ENCODE results near the gene CSNK2A1. TPM values are rescaled to one million over a fixed set of nuclear protein-coding genes. Genes with fewer than 3 reads are reported as not detected.
A peak's percentile ranks its signal among the peaks of the same experiment; 100 is the strongest.

CSNK2A1 gene
- total and polyA plus RNA-seq, 2 donors: 54.6 to 168 TPM

- Histone ChIP-seq H3K4me3 (ENCODE audit: low read depth, low read length) (no peak overlapping the region), H3K4me1 (ENCODE audit: insufficient read depth) (peaks cover 2% of the 10 kb centered on the region), H3K27ac (ENCODE audit: low read depth) (peak overlapping the region; percentile 73), H3K36me3 (ENCODE audit: insufficient read depth) (no peaks in the 10 kb centered on the region)
- WGBS: 57% methylated on average over 7 of the region's 7 CpGs
- DNase-seq (ENCODE audit: extremely low spot score): no peak
These were observed 7.1 kb downstream of the CSNK2A1 start for GRCh38 chr20:536426-537010.

GRCh38 chr20:535958-536357 is 7.6 kb downstream of the CSNK2A1 start:
- Histone ChIP-seq H3K4me3 (ENCODE audit: low read depth, low read length) (no peak overlapping the region), H3K27ac (ENCODE audit: low read depth) (peak overlapping the region; percentile 73), H3K36me3 (ENCODE audit: insufficient read depth) (no peaks in the 10 kb centered on the region), H3K4me1 (ENCODE audit: insufficient read depth) (peaks cover 2% of the 10 kb centered on the region)
- DNase-seq (ENCODE audit: extremely low spot score): no peak
- WGBS: 43% methylated on average over 3 of the region's 3 CpGs

- Histone ChIP-seq H3K4me1 (ENCODE audit: insufficient read depth) (no peaks in the 10 kb centered on the region), H3K27ac (ENCODE audit: low read depth) (no peak overlapping the region), H3K36me3 (ENCODE audit: insufficient read depth) (no peaks in the 10 kb centered on the region), H3K4me3 (ENCODE audit: low read depth, low read length) (no peak overlapping the region)
- WGBS: 83% methylated on average over 5 of the region's 5 CpGs
- DNase-seq (ENCODE audit: extremely low spot score): no peak
These were observed 10.1 kb downstream of the CSNK2A1 start for GRCh38 chr20:533526-533925.

- DNase-seq (ENCODE audit: extremely low spot score): no peak
- Histone ChIP-seq H3K4me3 (ENCODE audit: low read depth, low read length) (no peak overlapping the region), H3K36me3 (ENCODE audit: insufficient read depth) (no peaks in the 10 kb centered on the region), H3K27ac (ENCODE audit: low read depth) (no peak overlapping the region), H3K4me1 (ENCODE audit: insufficient read depth) (no peaks in the 10 kb centered on the region)
- 87% methylated on average over 4 of the region's 4 CpGs for WGBS
These were observed 11.1 kb downstream of the CSNK2A1 start for GRCh38 chr20:532530-532929.

- Histone ChIP-seq H3K36me3 (ENCODE audit: insufficient read depth) (no peaks in the 10 kb centered on the region), H3K4me3 (ENCODE audit: low read depth, low read length) (no peak overlapping the region), H3K4me1 (ENCODE audit: insufficient read depth) (no peaks in the 10 kb centered on the region), H3K27ac (ENCODE audit: low read depth) (no peak overlapping the region)
- no peak for DNase-seq (ENCODE audit: extremely low spot score)
These were observed 12.0 kb downstream of the CSNK2A1 start for GRCh38 chr20:531608-532007.

- Histone ChIP-seq H3K4me1 (ENCODE audit: insufficient read depth) (no peaks in the 10 kb centered on the region), H3K36me3 (ENCODE audit: insufficient read depth) (no peaks in the 10 kb centered on the region), H3K4me3 (ENCODE audit: low read depth, low read length) (no peak overlapping the region), H3K27ac (ENCODE audit: low read depth) (no peak overlapping the region)
- WGBS: 98% methylated on average over 6 of the region's 6 CpGs
- DNase-seq (ENCODE audit: extremely low spot score): no peak
These were observed 13.3 kb downstream of the CSNK2A1 start for GRCh38 chr20:530321-530720.

GRCh38 chr20:528923-529604 is 14.5 kb downstream of the CSNK2A1 start:
- H3K4me1 ChIP-seq (ENCODE audit: insufficient read depth): no peaks in the 10 kb centered on the region
- H3K36me3 ChIP-seq (ENCODE audit: insufficient read depth): no peaks in the 10 kb centered on the region
- H3K4me3 ChIP-seq (ENCODE audit: low read depth, low read length): no peak overlapping the region
- 98% methylated on average over 7 of the region's 7 CpGs for WGBS
- H3K27ac ChIP-seq (ENCODE audit: low read depth): no peak overlapping the region
- DNase-seq (ENCODE audit: extremely low spot score): no peak

- Histone ChIP-seq H3K4me1 (ENCODE audit: insufficient read depth) (no peaks in the 10 kb centered on the region), H3K4me3 (ENCODE audit: low read depth, low read length) (no peak overlapping the region), H3K36me3 (ENCODE audit: insufficient read depth) (no peaks in the 10 kb centered on the region), H3K27ac (ENCODE audit: low read depth) (no peak overlapping the region)
- 92% methylated on average over 2 of the region's 2 CpGs for WGBS
- DNase-seq (ENCODE audit: extremely low spot score): no peak
These were observed 16.1 kb downstream of the CSNK2A1 start for GRCh38 chr20:527571-527886.

- 98% methylated on average over 4 of the region's 4 CpGs for WGBS
- no peak for DNase-seq (ENCODE audit: extremely low spot score)
- Histone ChIP-seq H3K4me3 (ENCODE audit: low read depth, low read length) (no peak overlapping the region), H3K4me1 (ENCODE audit: insufficient read depth) (peaks cover 2% of the 10 kb centered on the region), H3K27ac (ENCODE audit: low read depth) (no peak overlapping the region), H3K36me3 (ENCODE audit: insufficient read depth) (no peaks in the 10 kb centered on the region)
These were observed 21.7 kb downstream of the CSNK2A1 start for GRCh38 chr20:521860-522259.

GRCh38 chr20:519999-520398 is 23.6 kb downstream of the CSNK2A1 start:
- H3K4me3 ChIP-seq (ENCODE audit: low read depth, low read length): no peak overlapping the region
- H3K36me3 ChIP-seq (ENCODE audit: insufficient read depth): no peaks in the 10 kb centered on the region
- peaks cover 3% of the 10 kb centered on the region for H3K4me1 ChIP-seq (ENCODE audit: insufficient read depth)
- no peak overlapping the region for H3K27ac ChIP-seq (ENCODE audit: low read depth)
- no peak for DNase-seq (ENCODE audit: extremely low spot score)

- WGBS: 21% methylated on average over 2 of the region's 2 CpGs
- Histone ChIP-seq H3K27ac (ENCODE audit: low read depth) (no peak overlapping the region), H3K4me1 (ENCODE audit: insufficient read depth) (peaks cover 3% of the 10 kb centered on the region), H3K4me3 (ENCODE audit: low read depth, low read length) (no peak overlapping the region), H3K36me3 (ENCODE audit: insufficient read depth) (no peaks in the 10 kb centered on the region)
- no peak for DNase-seq (ENCODE audit: extremely low spot score)
These were observed 26.4 kb downstream of the CSNK2A1 start for GRCh38 chr20:517221-517620.

GRCh38 chr20:516799-517198 is 26.8 kb downstream of the CSNK2A1 start:
- Histone ChIP-seq H3K27ac (ENCODE audit: low read depth) (no peak overlapping the region), H3K4me1 (ENCODE audit: insufficient read depth) (peaks cover 3% of the 10 kb centered on the region), H3K4me3 (ENCODE audit: low read depth, low read length) (no peak overlapping the region), H3K36me3 (ENCODE audit: insufficient read depth) (no peaks in the 10 kb centered on the region)
- DNase-seq (ENCODE audit: extremely low spot score): no peak
- WGBS: 66% methylated on average over 2 of the region's 2 CpGs

- Histone ChIP-seq H3K36me3 (ENCODE audit: insufficient read depth) (no peaks in the 10 kb centered on the region), H3K27ac (ENCODE audit: low read depth) (no peak overlapping the region), H3K4me3 (ENCODE audit: low read depth, low read length) (no peak overlapping the region), H3K4me1 (ENCODE audit: insufficient read depth) (peaks cover 3% of the 10 kb centered on the region)
- 95% methylated on average over 3 of the region's 3 CpGs for WGBS
- no peak for DNase-seq (ENCODE audit: extremely low spot score)
These were observed 27.9 kb downstream of the CSNK2A1 start for GRCh38 chr20:515696-516095.

GRCh38 chr20:513429-513828 is 30.2 kb downstream of the CSNK2A1 start:
- no peaks in the 10 kb centered on the region for H3K36me3 ChIP-seq (ENCODE audit: insufficient read depth)
- no peak overlapping the region for H3K4me3 ChIP-seq (ENCODE audit: low read depth, low read length)
- DNase-seq (ENCODE audit: extremely low spot score): no peak
- H3K27ac ChIP-seq (ENCODE audit: low read depth): no peak overlapping the region
- 83% methylated on average over 2 of the region's 2 CpGs for WGBS
- H3K4me1 ChIP-seq (ENCODE audit: insufficient read depth): peaks cover 3% of the 10 kb centered on the region

Data from urinary bladder (tissue), 4 donors.